ENCODE results near the gene RBKS.

GRCh38 chr2:27871802-27872201 lies 18.4 kb downstream of the RBKS start:
- TF ChIP-seq CTCF (IDR thresholded peaks at IDR 0.05; ENCODE audit: insufficient read depth, low read depth, low read length) (no peak), EZH2 (IDR thresholded peaks at IDR 0.05; ENCODE audit: insufficient read depth, low read length) (no peak)

Data from astrocyte (in vitro differentiated cells and primary cell).